GM15510 (cell line): Measurements from ENCODE around the gene SPG11.

Experiments used
- POLR2A ChIP-seq: IDR thresholded peaks from 3 replicates; pipeline ENCODE4 v1.6.1; 2011; ENCODE audit warnings: borderline replicate concordance; ENCODE audit not compliant: insufficient read length; ENCODE audit errors: extremely low read depth

The SPG11 gene

GRCh38 chr15:44554934-44555723 is 108.3 kb downstream of the SPG11 start:
- no peak for TF ChIP-seq POLR2A

GRCh38 chr15:44550734-44551133 is 112.7 kb downstream of the SPG11 start:
- TF ChIP-seq POLR2A: no peak

- no peak for TF ChIP-seq POLR2A
These were observed 113.2 kb downstream of the SPG11 start for GRCh38 chr15:44550256-44550655.

GRCh38 chr15:44545913-44546802 is 117.3 kb downstream of the SPG11 start:
- no peak for TF ChIP-seq POLR2A

GRCh38 chr15:44542596-44542995 is 120.9 kb downstream of the SPG11 start:
- no peak for TF ChIP-seq POLR2A

GRCh38 chr15:44541282-44541958 is 122.0 kb downstream of the SPG11 start:
- TF ChIP-seq POLR2A: no peak

- no peak for TF ChIP-seq POLR2A
These were observed 125.7 kb downstream of the SPG11 start for GRCh38 chr15:44537735-44538240.

- TF ChIP-seq POLR2A: peak; percentile 96
These were observed 126.3 kb downstream of the SPG11 start, which contains the start of gene EIF3J for GRCh38 chr15:44536962-44537734. Gene EIF3J (plus strand): TSS chr15:44537147. CDS start chr15:44537195, 48 bp downstream.

GRCh38 chr15:44536302-44536961 is 127.0 kb downstream of the SPG11 start:
- TF ChIP-seq POLR2A: no peak

- TF ChIP-seq POLR2A: no peak
These were observed 127.8 kb downstream of the SPG11 start for GRCh38 chr15:44535523-44536301.

GRCh38 chr15:44535092-44535491 is 128.4 kb downstream of the SPG11 start:
- no peak for TF ChIP-seq POLR2A

GRCh38 chr15:44532689-44533088 is 130.8 kb downstream of the SPG11 start:
- no peak for TF ChIP-seq POLR2A

- no peak for TF ChIP-seq POLR2A
These were observed 132.8 kb downstream of the SPG11 start for GRCh38 chr15:44530653-44531052.
